Esophagus squamous epithelium (tissue), 5 donors: Measurements from ENCODE around the gene PRDX1. TPM values are rescaled to one million over a fixed set of nuclear protein-coding genes. Genes with fewer than 3 reads are reported as not detected.

Experiments used
- DNase-seq: peaks from one replicate; lab custom pipeline; 2025; lab: John Stamatoyannopoulos, UW
- H3K27ac ChIP-seq, 4 donors: fragments of 200-600 bp; sonication (generic); one replicate each; pipeline ENCODE4 v1.5.1; 2016 to 2019; ENCODE audit warnings: mild to moderate bottlenecking in 1 of 4
- H3K27me3 ChIP-seq, 4 donors: fragments of 200-600 bp; sonication (generic); 1 replicate in 3 of 4; 2 replicates in 1 of 4; pipeline versions ENCODE4 v1.5.1 to v1.6.0; 2017 to 2021; ENCODE audit warnings: antibody characterized with exemption in 1 of 4
- H3K36me3 ChIP-seq, 3 donors: fragments of 200-600 bp; sonication (generic); one replicate each; pipeline ENCODE4 v1.5.1; 2016 to 2019
- H3K4me1 ChIP-seq, 3 donors: fragments of 200-600 bp; sonication (generic); one replicate each; pipeline ENCODE4 v1.5.1; 2017 to 2019
- H3K4me3 ChIP-seq, 4 donors: fragments of 200-600 bp; sonication (generic); 1 replicate in 3 of 4; 2 replicates in 1 of 4; pipeline ENCODE4 v1.5.1; 2016 to 2019; ENCODE audit warnings: mild to moderate bottlenecking in 2 of 4, moderate library complexity in 1 of 4
- H3K9me3 ChIP-seq, 3 donors: fragments of 200-600 bp; sonication (generic); one replicate each; pipeline ENCODE4 v1.5.1; 2016 to 2019
- POLR2A ChIP-seq, 4 donors: fragments of 450-650 bp; IDR thresholded peaks; one replicate each; pipeline ENCODE4 v1.6.1; 2017; ENCODE audit warnings: antibody characterized with exemption in 4 of 4, mild to moderate bottlenecking in 4 of 4, moderate library complexity in 3 of 4
- WGBS, 2 donors: methylation state at CpG; one replicate each; pipeline ENCODE4 v1.1.5; 2018; 5-methylcytosine and 5-hydroxymethylcytosine counted together
- intact Hi-C: fragments of 100-400 bp; cut with DNase I; formaldehyde crosslinking; loops from one replicate; pipeline ENCODE4 v1.15.0; 2022
- total RNA-seq, 4 donors: library from RNA; depleted of rRNA; stranded (reverse); fragments of >200 nt; gene quantifications; one replicate each; pipeline ENCODE4 v1.1.0, GENCODE V29; 2016
- TF ChIP-seq, protein P1 (sequence below), 6 experiments: fragments of 450-650 bp in 4 of 6; fragments of 200-600 bp in 2 of 6; sonication (generic) in 2 of 6; IDR thresholded peaks; one replicate each; pipeline ENCODE4 v1.5.1; 2016 to 2019; ENCODE audit warnings: antibody characterized with exemption in 6 of 6, mild to moderate bottlenecking in 4 of 6, moderate library complexity in 4 of 6
- donor health status: DM: yes; HTN: yes; CAD: no.

Gene PRDX1
- total RNA-seq, 4 donors from 2014 or later = 531 to 1,461 (median 1,071) TPM

DNA sequence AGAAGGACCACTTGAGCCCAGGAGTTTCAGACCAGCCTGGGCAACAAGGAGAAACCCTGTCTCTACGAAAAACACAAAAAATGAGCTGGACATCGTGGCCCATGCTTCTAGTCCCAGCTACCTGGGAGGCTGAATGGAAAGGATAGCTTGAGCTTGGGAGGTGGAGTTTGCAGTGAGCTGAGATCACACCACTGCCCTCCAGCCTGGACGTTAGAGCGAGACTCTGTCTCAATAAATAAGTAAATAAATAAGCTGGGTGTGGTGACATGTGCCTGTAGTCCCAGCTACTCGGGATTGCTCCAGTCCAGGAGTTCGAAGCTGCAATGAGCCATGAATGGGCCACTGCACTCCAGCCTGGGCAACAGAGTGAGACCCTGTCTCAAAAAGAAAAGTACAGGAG is 32.5 kb upstream of the PRDX1 start:
- intact Hi-C loops = no loop called here
- H3K4me3 ChIP-seq = no peak overlapping the region
- DNase-seq = no peak
- H3K4me1 ChIP-seq = peaks cover 9 to 70% (median 16%) of the 10 kb centered on the region in 3 donors
- no peaks in the 10 kb centered on the region for H3K27me3 ChIP-seq
- WGBS, 2 donors = 70 to 74% methylated on average over 5 to 6 of the region's 6 CpGs
- H3K9me3 ChIP-seq = no peaks in the 10 kb centered on the region
- H3K27ac ChIP-seq = peak overlapping the region in 2 of 4 donors; percentile 5 to 11
- peaks cover 0 to 36% (median 0%) of the 10 kb centered on the region in 3 donors for H3K36me3 ChIP-seq
- no peak for TF ChIP-seq POLR2A (IDR thresholded peaks at IDR 0.05)
- TF ChIP-seq, protein P1, sequence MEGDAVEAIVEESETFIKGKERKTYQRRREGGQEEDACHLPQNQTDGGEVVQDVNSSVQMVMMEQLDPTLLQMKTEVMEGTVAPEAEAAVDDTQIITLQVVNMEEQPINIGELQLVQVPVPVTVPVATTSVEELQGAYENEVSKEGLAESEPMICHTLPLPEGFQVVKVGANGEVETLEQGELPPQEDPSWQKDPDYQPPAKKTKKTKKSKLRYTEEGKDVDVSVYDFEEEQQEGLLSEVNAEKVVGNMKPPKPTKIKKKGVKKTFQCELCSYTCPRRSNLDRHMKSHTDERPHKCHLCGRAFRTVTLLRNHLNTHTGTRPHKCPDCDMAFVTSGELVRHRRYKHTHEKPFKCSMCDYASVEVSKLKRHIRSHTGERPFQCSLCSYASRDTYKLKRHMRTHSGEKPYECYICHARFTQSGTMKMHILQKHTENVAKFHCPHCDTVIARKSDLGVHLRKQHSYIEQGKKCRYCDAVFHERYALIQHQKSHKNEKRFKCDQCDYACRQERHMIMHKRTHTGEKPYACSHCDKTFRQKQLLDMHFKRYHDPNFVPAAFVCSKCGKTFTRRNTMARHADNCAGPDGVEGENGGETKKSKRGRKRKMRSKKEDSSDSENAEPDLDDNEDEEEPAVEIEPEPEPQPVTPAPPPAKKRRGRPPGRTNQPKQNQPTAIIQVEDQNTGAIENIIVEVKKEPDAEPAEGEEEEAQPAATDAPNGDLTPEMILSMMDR (IDR thresholded peaks at IDR 0.05) = no peak

- H3K9me3 ChIP-seq = no peaks in the 10 kb centered on the region
- 33 to 36% methylated on average over 1 of the region's 1 CpG for WGBS, 2 donors
- DNase-seq = no peak
- peak overlapping the region in 3 of 4 donors; percentile 69 to 89 (median 75) for H3K4me3 ChIP-seq
- H3K4me1 ChIP-seq = peaks cover 9 to 53% (median 16%) of the 10 kb centered on the region in 3 donors
- TF ChIP-seq POLR2A (IDR thresholded peaks at IDR 0.05) = no peak
- TF ChIP-seq, protein P1 (IDR thresholded peaks at IDR 0.05) = no peak
- intact Hi-C loops = no loop called here
- no peaks in the 10 kb centered on the region for H3K27me3 ChIP-seq
- peaks cover 0 to 34% (median 0%) of the 10 kb centered on the region in 3 donors for H3K36me3 ChIP-seq
- H3K27ac ChIP-seq = peak overlapping the region in 2 of 4 donors; percentile 92
Measured at GRCh38 chr1:45552331-45552730, 30.6 kb upstream of the PRDX1 start.

GRCh38 chr1:45551684-45552083 is 30.0 kb upstream of the PRDX1 start:
- Histone ChIP-seq H3K4me1 (peaks cover 2 to 46% (median 11%) of the 10 kb centered on the region in 3 donors), H3K36me3 (peaks cover 0 to 34% (median 0%) of the 10 kb centered on the region in 3 donors), H3K9me3 (no peaks in the 10 kb centered on the region), H3K27me3 (no peaks in the 10 kb centered on the region), H3K4me3 (peak overlapping the region; percentile 53 to 89 (median 72)), H3K27ac (peak overlapping the region; percentile 81 to 92 (median 91))
- no peak for DNase-seq
- TF ChIP-seq, protein P1 (IDR thresholded peaks at IDR 0.05) = no peak
- TF ChIP-seq POLR2A (IDR thresholded peaks at IDR 0.05) = no peak
- 3 to 4% methylated on average over 3 of the region's 3 CpGs for WGBS, 2 donors
- intact Hi-C loops = no loop called here

DNA sequence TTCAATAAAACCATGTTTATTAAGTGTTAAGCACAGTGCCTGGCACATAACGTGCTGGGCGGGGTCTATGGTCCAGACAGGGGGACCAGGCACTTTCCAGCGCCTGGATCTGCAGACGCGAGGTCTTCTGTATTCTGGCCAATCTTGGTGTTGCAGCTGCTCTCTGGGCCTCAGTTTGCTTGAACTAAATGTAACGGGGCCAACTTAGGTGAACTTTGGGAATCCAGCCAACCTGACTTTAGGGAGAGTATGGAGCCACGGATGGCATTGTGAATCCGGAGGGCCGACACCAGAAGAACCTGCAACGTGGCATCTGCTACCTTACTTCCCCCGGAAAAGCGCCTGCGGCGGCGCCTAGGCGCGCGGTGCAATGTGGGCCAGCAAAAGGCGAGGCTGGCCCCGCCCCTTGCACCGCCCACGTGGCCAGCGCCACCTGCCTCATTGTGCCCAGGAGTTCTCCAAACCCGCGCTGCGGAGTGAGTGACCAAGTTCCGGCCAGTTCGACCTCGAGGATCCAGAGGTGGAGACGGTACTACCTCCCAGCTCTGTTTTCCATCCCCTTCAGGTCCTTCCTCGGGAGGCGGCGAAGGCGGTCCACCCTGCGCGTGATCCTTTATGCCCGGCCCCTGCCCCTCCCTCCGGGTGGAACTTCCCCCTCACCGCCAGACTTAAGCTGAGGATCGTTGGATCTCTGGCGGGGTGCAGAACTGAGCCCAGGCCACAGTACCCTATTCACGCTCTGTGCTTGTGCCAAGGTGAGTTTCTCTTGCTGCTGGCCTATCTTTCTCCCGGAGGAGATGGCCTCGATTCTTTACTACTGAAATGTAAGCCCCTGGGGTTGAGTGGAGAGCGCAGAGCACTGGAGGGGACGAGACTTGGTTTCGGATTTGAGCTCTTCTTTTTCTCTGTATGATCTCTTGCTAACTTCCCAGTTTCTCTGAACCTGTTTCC is 29.0 kb upstream of the PRDX1 start, which contains the start of gene AKR1A1:
AKR1A1 (plus strand) TSS at position 426 of the 951 bp plus-strand sequence. CDS start 10,969 bp downstream, outside the sequence.
- Histone ChIP-seq H3K4me1 (peaks cover 0 to 42% (median 11%) of the 10 kb centered on the region in 3 donors), H3K9me3 (no peaks in the 10 kb centered on the region), H3K27me3 (no peaks in the 10 kb centered on the region), H3K4me3 (peak within 1 kb of the TSS; percentile 53 to 89 (median 72)), H3K36me3 (peaks cover 0 to 26% (median 0%) of the 10 kb centered on the region in 3 donors), H3K27ac (peak within 1 kb of the TSS; percentile 81 to 92 (median 91))
- DNase-seq = peak; percentile 47
- 0 to 4% methylated on average over 13 to 27 of the region's 47 CpGs for WGBS, 2 donors
- intact Hi-C loops = no loop called here
- TF ChIP-seq, protein P1 (IDR thresholded peaks at IDR 0.05) = peak in 4 of 6 experiments; percentile 6 to 34 (median 14)
- TF ChIP-seq POLR2A (IDR thresholded peaks at IDR 0.05) = peak in 3 of 4 donors; percentile 14 to 74 (median 41)
